Measurements from ENCODE around the gene ZNF48. TPM values are rescaled to one million over a fixed set of nuclear protein-coding genes. Genes with fewer than 3 reads are reported as not detected.

ZNF48 gene
- total and polyA plus RNA-seq, 8 donors: 3.9 to 33.6 (median 5.4) TPM

DNA sequence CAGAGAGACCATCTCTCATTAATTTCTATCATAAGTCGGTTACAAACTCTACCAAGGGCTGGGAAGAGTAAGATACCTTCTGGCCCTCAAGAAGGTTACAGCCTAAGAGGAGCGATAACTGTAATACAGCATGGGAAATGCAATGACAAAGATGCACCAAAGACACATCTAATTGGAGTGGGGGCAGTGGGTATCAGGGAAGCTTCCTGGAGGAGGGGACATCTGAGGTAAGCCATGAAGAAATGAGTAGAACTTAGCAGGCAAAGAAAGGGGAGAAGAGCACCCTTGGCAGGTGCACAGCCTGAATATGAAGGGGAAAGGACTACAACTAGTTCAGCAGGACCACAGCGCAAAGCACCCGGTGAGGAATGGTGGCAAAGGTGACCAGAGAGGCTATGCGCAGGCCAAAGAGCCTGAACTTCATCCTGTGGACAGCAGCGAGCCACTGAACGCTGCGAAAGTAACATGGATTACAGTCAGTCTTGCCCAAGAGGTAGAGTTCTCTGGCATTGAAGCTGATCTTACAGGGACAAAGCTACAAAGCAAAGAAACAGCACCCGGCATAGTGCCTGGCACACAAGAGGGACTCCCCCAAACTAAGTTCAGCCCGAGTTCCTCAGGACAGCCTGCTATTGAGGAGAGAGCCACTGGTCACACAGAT, 27.7 kb upstream of the ZNF48 start:
- TF ChIP-seq, protein P1, sequence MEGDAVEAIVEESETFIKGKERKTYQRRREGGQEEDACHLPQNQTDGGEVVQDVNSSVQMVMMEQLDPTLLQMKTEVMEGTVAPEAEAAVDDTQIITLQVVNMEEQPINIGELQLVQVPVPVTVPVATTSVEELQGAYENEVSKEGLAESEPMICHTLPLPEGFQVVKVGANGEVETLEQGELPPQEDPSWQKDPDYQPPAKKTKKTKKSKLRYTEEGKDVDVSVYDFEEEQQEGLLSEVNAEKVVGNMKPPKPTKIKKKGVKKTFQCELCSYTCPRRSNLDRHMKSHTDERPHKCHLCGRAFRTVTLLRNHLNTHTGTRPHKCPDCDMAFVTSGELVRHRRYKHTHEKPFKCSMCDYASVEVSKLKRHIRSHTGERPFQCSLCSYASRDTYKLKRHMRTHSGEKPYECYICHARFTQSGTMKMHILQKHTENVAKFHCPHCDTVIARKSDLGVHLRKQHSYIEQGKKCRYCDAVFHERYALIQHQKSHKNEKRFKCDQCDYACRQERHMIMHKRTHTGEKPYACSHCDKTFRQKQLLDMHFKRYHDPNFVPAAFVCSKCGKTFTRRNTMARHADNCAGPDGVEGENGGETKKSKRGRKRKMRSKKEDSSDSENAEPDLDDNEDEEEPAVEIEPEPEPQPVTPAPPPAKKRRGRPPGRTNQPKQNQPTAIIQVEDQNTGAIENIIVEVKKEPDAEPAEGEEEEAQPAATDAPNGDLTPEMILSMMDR (IDR thresholded peaks at IDR 0.05): no peak
- TF ChIP-seq POLR2A (IDR thresholded peaks at IDR 0.05) (no peak), EP300 (IDR thresholded peaks at IDR 0.05) (no peak), POLR2AphosphoS5 (IDR thresholded peaks at IDR 0.05) (no peak)
- DNase-seq: no peak
- Histone ChIP-seq H3K4me1 (peaks cover 33 to 64% (median 44%) of the 10 kb centered on the region in 4 donors), H3K4me3 (peak overlapping the region; percentile 86 to 98 (median 94)), H3K9me3 (no peaks in the 10 kb centered on the region), H3K27me3 (no peaks in the 10 kb centered on the region), H3K36me3 (peaks cover 14 to 44% (median 42%) of the 10 kb centered on the region in 4 donors), H3K27ac (peak overlapping the region in 4 of 5 donors; percentile 66 to 97 (median 86))
- intact Hi-C loops (cut with DNase I; ENCODE audit: low total_unique reads): loop anchor here (10.0 kb wide), 1 partner anchor 47 kb away; no protein-coding TSS in a partner anchor
- 42 to 57% (median 54%) methylated on average over 10 of the region's 10 CpGs for WGBS, 5 donors

DNA sequence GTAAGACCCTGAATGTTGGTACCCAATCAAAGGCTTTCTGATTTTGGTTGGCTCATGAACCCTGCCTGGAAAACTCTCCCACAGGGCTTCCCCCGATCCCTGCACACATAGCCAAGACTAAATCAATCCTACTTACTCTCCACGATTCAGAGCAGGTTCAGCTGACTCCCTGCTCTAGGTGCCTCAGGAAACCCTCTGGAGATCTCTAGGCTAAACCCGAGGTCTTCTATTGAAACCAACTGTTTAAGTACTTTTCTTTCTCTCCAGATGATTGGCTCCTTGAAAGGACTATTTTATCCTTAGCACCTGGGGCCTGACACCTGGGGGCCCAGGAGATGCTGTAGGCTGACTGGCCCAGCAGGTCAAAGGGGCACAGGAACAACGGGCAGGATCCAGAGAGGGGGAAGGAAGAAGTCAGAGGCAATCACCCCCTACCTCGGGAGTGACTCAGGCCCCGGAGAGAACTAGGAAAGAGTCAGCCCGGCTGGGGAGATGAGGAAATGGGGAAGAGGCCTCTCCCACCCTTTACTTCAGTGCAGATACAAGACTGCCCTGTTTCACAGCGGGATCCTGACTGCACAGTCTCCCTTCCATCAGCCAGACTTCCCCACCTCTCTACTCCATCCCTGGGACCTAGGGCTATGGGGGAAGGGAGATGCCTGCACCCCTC, 27.0 kb upstream of the ZNF48 start:
- H3K27me3 ChIP-seq: no peaks in the 10 kb centered on the region
- H3K36me3 ChIP-seq: peaks cover 12 to 37% (median 34%) of the 10 kb centered on the region in 4 donors
- H3K9me3 ChIP-seq: no peaks in the 10 kb centered on the region
- 4 to 6% (median 4%) methylated on average over 8 of the region's 8 CpGs for WGBS, 5 donors
- peak in 1 of 2 donors; percentile 48 for DNase-seq
- peak overlapping the region; percentile 86 to 98 (median 94) for H3K4me3 ChIP-seq
- H3K4me1 ChIP-seq: peaks cover 33 to 64% (median 44%) of the 10 kb centered on the region in 4 donors
- peak overlapping the region; percentile 34 to 97 (median 84) for H3K27ac ChIP-seq
- intact Hi-C loops (cut with DNase I; ENCODE audit: low total_unique reads): loop anchor here (10.0 kb wide), 1 partner anchor 47 kb away; no protein-coding TSS in a partner anchor
- TF ChIP-seq, protein P1 (IDR thresholded peaks at IDR 0.05): no peak
- TF ChIP-seq POLR2A (IDR thresholded peaks at IDR 0.05) (no peak), EP300 (IDR thresholded peaks at IDR 0.05) (no peak), POLR2AphosphoS5 (IDR thresholded peaks at IDR 0.05) (no peak)

DNA sequence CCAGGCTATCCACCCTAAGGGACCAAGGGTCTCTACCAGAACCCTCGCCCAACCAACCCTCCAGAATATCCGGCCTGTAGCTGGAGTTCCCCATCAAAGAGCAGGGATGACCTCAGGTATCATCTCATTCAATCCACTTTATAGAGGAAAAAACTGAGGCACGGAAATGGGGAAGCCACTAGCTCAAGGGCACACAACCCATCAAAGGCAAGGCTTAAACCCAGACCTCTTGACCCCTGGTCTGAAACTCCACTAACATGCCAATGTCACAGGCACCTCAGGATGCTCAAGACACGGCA, 26.5 kb upstream of the ZNF48 start:
- DNase-seq: no peak
- no peaks in the 10 kb centered on the region for H3K9me3 ChIP-seq
- H3K36me3 ChIP-seq: peaks cover 12 to 32% (median 29%) of the 10 kb centered on the region in 4 donors
- H3K4me3 ChIP-seq: peak overlapping the region; percentile 86 to 98 (median 94)
- peaks cover 33 to 64% (median 44%) of the 10 kb centered on the region in 4 donors for H3K4me1 ChIP-seq
- peak overlapping the region; percentile 66 to 97 (median 84) for H3K27ac ChIP-seq
- H3K27me3 ChIP-seq: no peaks in the 10 kb centered on the region
- no peak for TF ChIP-seq POLR2A (IDR thresholded peaks at IDR 0.05)
- TF ChIP-seq POLR2AphosphoS5 (IDR thresholded peaks at IDR 0.05): no peak
- TF ChIP-seq, protein P1 (IDR thresholded peaks at IDR 0.05): no peak
- TF ChIP-seq EP300 (IDR thresholded peaks at IDR 0.05): no peak
- intact Hi-C loops (cut with DNase I; ENCODE audit: low total_unique reads): loop anchor here (10.0 kb wide), 1 partner anchor 46 kb away; no protein-coding TSS in a partner anchor
- WGBS, 5 donors: 4 to 15% (median 9%) methylated on average over 4 of the region's 4 CpGs

DNA sequence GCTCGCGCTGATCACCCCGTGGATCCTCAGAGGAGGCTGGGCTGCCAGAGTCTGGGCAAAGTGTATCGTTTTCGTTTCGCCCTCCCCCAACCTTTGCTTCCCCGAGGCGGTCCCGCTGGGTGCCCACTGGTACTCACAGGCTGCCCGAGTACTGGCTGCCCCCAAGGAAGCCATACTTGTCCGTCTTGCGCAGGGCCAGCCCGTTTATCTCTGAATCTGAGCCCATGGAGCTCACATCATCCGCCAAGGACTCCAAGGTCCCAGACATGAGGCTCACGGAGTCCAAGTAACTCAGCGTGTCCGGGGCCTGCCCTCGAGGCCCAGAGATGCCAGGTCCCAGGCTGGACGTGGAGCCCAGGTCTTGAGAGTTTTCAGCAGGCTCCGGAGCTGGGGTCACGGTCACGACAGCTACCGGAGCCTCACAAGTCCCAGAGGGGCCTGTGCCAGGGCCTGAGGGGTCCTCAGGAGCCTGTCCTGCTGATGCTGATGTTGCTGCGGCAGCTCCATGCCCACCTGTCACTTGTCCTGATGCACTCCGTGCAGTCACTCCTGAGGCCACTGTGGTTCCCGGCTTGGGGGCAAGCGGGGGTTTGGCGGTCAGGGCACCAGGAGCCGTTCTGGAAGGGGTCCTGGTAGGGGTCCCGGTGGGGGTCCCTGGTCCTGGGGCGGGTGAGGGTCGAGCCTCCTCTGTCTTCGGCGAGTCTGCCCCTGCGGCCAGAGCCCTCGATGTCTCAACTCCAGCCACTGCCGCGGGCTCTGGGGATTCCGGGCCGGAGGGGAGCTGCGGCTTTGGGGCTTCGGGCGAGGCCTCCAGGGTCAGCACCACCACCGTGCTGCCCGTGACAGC, 25.9 kb upstream of the ZNF48 start:
- H3K27me3 ChIP-seq: no peaks in the 10 kb centered on the region
- 0 to 1% (median 1%) methylated on average over 14 to 45 of the region's 45 CpGs for WGBS, 5 donors
- H3K4me3 ChIP-seq: peak overlapping the region; percentile 86 to 98 (median 94)
- intact Hi-C loops (cut with DNase I; ENCODE audit: low total_unique reads): loop anchor here (10.0 kb wide), 1 partner anchor 45 kb away; no protein-coding TSS in a partner anchor
- TF ChIP-seq POLR2AphosphoS5 (IDR thresholded peaks at IDR 0.05) (no peak), EP300 (IDR thresholded peaks at IDR 0.05) (no peak), POLR2A (IDR thresholded peaks at IDR 0.05) (no peak)
- TF ChIP-seq, protein P1 (IDR thresholded peaks at IDR 0.05): no peak
- H3K27ac ChIP-seq: peak overlapping the region; percentile 66 to 97 (median 84)
- peaks cover 33 to 62% (median 44%) of the 10 kb centered on the region in 4 donors for H3K4me1 ChIP-seq
- no peak for DNase-seq
- H3K9me3 ChIP-seq: no peaks in the 10 kb centered on the region
- H3K36me3 ChIP-seq: peaks cover 12 to 26% (median 24%) of the 10 kb centered on the region in 4 donors

Measured in stomach (tissue), 9 donors.